ENCODE results near the gene DTNA. TPM values are rescaled to one million over a fixed set of nuclear protein-coding genes. Genes with fewer than 3 reads are reported as not detected.

Gene DTNA
- total RNA-seq, 1 experiment from 2014 or later = not detected

- H3K36me3 Mint-ChIP-seq (ENCODE audit: insufficient read depth, unreplicated experiment) = no peaks in the 10 kb centered on the region
- no TSS peak for BruUV-seq (replicated peaks)
- peaks cover 33% of the 10 kb centered on the region for H3K27me3 Mint-ChIP-seq (ENCODE audit: insufficient read depth, unreplicated experiment)
- H3K9me3 Mint-ChIP-seq (ENCODE audit: unreplicated experiment) = no peaks in the 10 kb centered on the region
- CTCF ChIA-PET = interaction anchor here (0.6 to 1.2 kb wide), 3 partner anchors 20 to 510 kb away, joined by 3 read pairs; no protein-coding TSS in a partner anchor
- H3K4me3 Mint-ChIP-seq (ENCODE audit: unreplicated experiment) = no peak overlapping the region
- no peak for DNase-seq (ENCODE audit: unreplicated experiment)
- POLR2A ChIA-PET = no interaction called here
- H3K4me1 Mint-ChIP-seq (ENCODE audit: insufficient read depth, unreplicated experiment) = no peaks in the 10 kb centered on the region
- intact Hi-C loops (cut with micrococcal nuclease) = no loop called here
- no peak overlapping the region for H3K27ac Mint-ChIP-seq (ENCODE audit: low read depth, unreplicated experiment)
- TF ChIP-seq, protein P1, sequence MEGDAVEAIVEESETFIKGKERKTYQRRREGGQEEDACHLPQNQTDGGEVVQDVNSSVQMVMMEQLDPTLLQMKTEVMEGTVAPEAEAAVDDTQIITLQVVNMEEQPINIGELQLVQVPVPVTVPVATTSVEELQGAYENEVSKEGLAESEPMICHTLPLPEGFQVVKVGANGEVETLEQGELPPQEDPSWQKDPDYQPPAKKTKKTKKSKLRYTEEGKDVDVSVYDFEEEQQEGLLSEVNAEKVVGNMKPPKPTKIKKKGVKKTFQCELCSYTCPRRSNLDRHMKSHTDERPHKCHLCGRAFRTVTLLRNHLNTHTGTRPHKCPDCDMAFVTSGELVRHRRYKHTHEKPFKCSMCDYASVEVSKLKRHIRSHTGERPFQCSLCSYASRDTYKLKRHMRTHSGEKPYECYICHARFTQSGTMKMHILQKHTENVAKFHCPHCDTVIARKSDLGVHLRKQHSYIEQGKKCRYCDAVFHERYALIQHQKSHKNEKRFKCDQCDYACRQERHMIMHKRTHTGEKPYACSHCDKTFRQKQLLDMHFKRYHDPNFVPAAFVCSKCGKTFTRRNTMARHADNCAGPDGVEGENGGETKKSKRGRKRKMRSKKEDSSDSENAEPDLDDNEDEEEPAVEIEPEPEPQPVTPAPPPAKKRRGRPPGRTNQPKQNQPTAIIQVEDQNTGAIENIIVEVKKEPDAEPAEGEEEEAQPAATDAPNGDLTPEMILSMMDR (IDR thresholded peaks at IDR 0.05; ENCODE audit: unreplicated experiment) = no peak
Measured at GRCh38 chr18:34805103-34805877, 95.2 kb downstream of the DTNA start.

DNA sequence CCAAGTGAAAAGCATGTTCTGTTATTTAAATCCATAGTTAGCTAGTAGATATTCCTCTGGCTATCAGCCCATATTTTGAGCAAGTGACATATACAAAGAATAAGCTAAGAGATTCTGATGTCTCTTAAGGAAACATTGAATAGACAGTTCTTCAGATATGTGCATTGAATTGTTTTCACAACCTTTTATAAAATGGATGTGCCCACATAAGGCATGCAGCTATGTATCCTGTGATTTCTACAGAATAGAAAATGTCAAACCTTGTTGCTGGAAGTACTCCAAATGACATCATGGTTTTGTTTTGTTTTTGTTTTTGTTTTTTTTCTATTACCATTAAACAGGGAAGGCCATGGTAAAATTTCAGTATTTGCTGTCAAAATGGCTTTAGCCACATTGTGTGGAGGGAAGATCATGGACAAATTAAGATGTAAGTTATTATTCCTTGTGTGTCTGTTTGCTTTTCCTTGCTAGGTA is 95.8 kb downstream of the DTNA start:
- Mint-ChIP-seq H3K9me3 (ENCODE audit: unreplicated experiment) (no peaks in the 10 kb centered on the region), H3K27ac (ENCODE audit: low read depth, unreplicated experiment) (no peak overlapping the region), H3K27me3 (ENCODE audit: insufficient read depth, unreplicated experiment) (peaks cover 27% of the 10 kb centered on the region), H3K4me3 (ENCODE audit: unreplicated experiment) (no peak overlapping the region), H3K36me3 (ENCODE audit: insufficient read depth, unreplicated experiment) (no peaks in the 10 kb centered on the region), H3K4me1 (ENCODE audit: insufficient read depth, unreplicated experiment) (no peaks in the 10 kb centered on the region)
- POLR2A ChIA-PET = no interaction called here
- DNase-seq (ENCODE audit: unreplicated experiment) = no peak
- intact Hi-C loops (cut with micrococcal nuclease) = no loop called here
- no TSS peak for BruUV-seq (replicated peaks)
- TF ChIP-seq, protein P1 (IDR thresholded peaks at IDR 0.05; ENCODE audit: unreplicated experiment) = no peak
- CTCF ChIA-PET = interaction anchor here (0.6 to 1.2 kb wide), 3 partner anchors 20 to 511 kb away, joined by 3 read pairs; no protein-coding TSS in a partner anchor

- Mint-ChIP-seq H3K4me3 (ENCODE audit: unreplicated experiment) (no peak overlapping the region), H3K36me3 (ENCODE audit: insufficient read depth, unreplicated experiment) (no peaks in the 10 kb centered on the region), H3K27ac (ENCODE audit: low read depth, unreplicated experiment) (no peak overlapping the region), H3K9me3 (ENCODE audit: unreplicated experiment) (no peaks in the 10 kb centered on the region), H3K4me1 (ENCODE audit: insufficient read depth, unreplicated experiment) (no peaks in the 10 kb centered on the region), H3K27me3 (ENCODE audit: insufficient read depth, unreplicated experiment) (peaks cover 24% of the 10 kb centered on the region)
- ChIA-PET CTCF (interaction anchor here (1.0 to 1.1 kb wide), 2 partner anchors 23 to 213 kb away, joined by 3 read pairs; no protein-coding TSS in a partner anchor), POLR2A (interaction anchor here (1.6 kb wide), 1 partner anchor 13 kb away, joined by 3 read pairs; no protein-coding TSS in a partner anchor)
- no TSS peak for BruUV-seq (replicated peaks)
- TF ChIP-seq, protein P1 (IDR thresholded peaks at IDR 0.05; ENCODE audit: unreplicated experiment) = no peak
- intact Hi-C loops (cut with micrococcal nuclease) = no loop called here
- DNase-seq (ENCODE audit: unreplicated experiment) = no peak
Measured at GRCh38 chr18:34806527-34806926, 96.4 kb downstream of the DTNA start.

DNA sequence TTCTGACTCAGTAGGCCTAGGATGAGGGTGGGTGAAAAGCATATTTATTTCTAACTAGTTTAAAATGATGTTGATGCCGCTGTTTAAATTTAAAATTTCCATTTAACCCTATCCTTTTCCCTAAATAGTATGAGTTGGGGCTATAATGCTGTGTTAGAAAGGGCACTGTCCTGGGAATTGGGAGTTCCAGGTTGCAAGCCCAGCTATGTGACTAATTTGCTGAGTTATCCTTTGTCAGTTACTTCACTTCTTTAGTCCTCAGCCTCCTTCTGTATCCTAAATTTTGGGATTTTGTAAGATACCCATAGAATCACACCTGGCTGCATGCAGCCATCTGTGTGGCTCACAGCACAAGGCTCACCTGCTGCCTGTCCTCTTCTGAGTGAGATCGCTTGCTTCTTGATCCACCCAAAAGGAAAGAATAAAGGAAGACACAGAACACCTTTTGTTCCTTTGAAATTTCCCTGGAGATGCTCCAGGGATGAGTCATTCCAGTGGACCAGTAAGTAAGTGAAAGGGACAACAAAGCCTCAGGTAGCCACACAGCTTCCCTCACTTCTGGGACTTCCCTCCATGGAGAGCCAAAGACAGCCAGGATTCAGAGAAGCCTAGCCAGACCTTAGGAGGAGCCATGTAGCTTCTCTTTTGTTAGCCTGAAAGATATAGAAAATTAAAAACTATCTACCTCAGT is 97.2 kb downstream of the DTNA start:
- ChIA-PET CTCF (interaction anchor here (0.6 to 1.4 kb wide), 5 partner anchors 22 to 214 kb away, joined by 3 to 6 read pairs (median 4); no protein-coding TSS in a partner anchor), POLR2A (interaction anchor here (0.6 to 1.6 kb wide), 3 partner anchors 12 to 334 kb away, joined by 3 to 4 read pairs (median 3); no protein-coding TSS in a partner anchor)
- BruUV-seq (replicated peaks) = no TSS peak
- Mint-ChIP-seq H3K4me3 (ENCODE audit: unreplicated experiment) (no peak overlapping the region), H3K4me1 (ENCODE audit: insufficient read depth, unreplicated experiment) (no peaks in the 10 kb centered on the region), H3K27ac (ENCODE audit: low read depth, unreplicated experiment) (no peak overlapping the region), H3K36me3 (ENCODE audit: insufficient read depth, unreplicated experiment) (no peaks in the 10 kb centered on the region), H3K9me3 (ENCODE audit: unreplicated experiment) (no peaks in the 10 kb centered on the region), H3K27me3 (ENCODE audit: insufficient read depth, unreplicated experiment) (peaks cover 24% of the 10 kb centered on the region)
- DNase-seq (ENCODE audit: unreplicated experiment) = peak; percentile 51
- TF ChIP-seq, protein P1 (IDR thresholded peaks at IDR 0.05; ENCODE audit: unreplicated experiment) = no peak
- intact Hi-C loops (cut with micrococcal nuclease) = no loop called here
